ENCODE data around the gene S100A2.
"Not testable (repeated sequence)": the region's sequence is repeated elsewhere in the genome, so short reads cannot be mapped to it uniquely, and the experiment has no call there.

Gene S100A2

GRCh38 chr1:153588033-153588432, 22.4 kb upstream of the S100A2 start:
- DNase-seq, result not testable (repeated sequence)

- DNase-seq, result no peak
Observed at GRCh38 chr1:153587314-153587713, 21.7 kb upstream of the S100A2 start.

GRCh38 chr1:153586347-153586746, 20.7 kb upstream of the S100A2 start:
- no peak for DNase-seq

GRCh38 chr1:153585006-153585405, 19.4 kb upstream of the S100A2 start:
- no peak for DNase-seq

- no peak for DNase-seq
Observed at GRCh38 chr1:153583976-153584375, 18.3 kb upstream of the S100A2 start.

GRCh38 chr1:153583514-153583913, 17.9 kb upstream of the S100A2 start:
- DNase-seq, result not testable (repeated sequence)

- not testable (repeated sequence) for DNase-seq
Observed at GRCh38 chr1:153582836-153583235, 17.2 kb upstream of the S100A2 start.

GRCh38 chr1:153578936-153579335, 13.3 kb upstream of the S100A2 start:
- DNase-seq, result no peak

GRCh38 chr1:153578490-153578889, 12.8 kb upstream of the S100A2 start:
- no peak for DNase-seq

GRCh38 chr1:153577624-153578051, 12.0 kb upstream of the S100A2 start:
- no peak for DNase-seq

- DNase-seq, result no peak
Observed at GRCh38 chr1:153577138-153577537, 11.5 kb upstream of the S100A2 start.

- DNase-seq, result not testable (repeated sequence)
Observed at GRCh38 chr1:153575497-153575896, 9.9 kb upstream of the S100A2 start.

GRCh38 chr1:153575081-153575491, 9.4 kb upstream of the S100A2 start:
- DNase-seq, result not testable (repeated sequence)

GRCh38 chr1:153573351-153573750, 7.7 kb upstream of the S100A2 start:
- no peak for DNase-seq

- peak; percentile 67 for DNase-seq
Observed at GRCh38 chr1:153572569-153573015, 6.9 kb upstream of the S100A2 start.

GRCh38 chr1:153571706-153572105, 6.1 kb upstream of the S100A2 start:
- no peak for DNase-seq

GRCh38 chr1:153570874-153571273, 5.2 kb upstream of the S100A2 start:
- no peak for DNase-seq

- DNase-seq, result no peak
Observed at GRCh38 chr1:153569465-153569864, 3.8 kb upstream of the S100A2 start.

- DNase-seq, result peak; percentile 85
Observed at GRCh38 chr1:153568367-153569099, 2.9 kb upstream of the S100A2 start.

GRCh38 chr1:153567621-153568366, 2.1 kb upstream of the S100A2 start:
- DNase-seq, result peak; percentile 82

- peak; percentile 98 for DNase-seq
Observed at GRCh38 chr1:153566414-153567371, 1.0 kb upstream of the S100A2 start.

- no peak for DNase-seq
Observed at GRCh38 chr1:153563991-153564390, 1.7 kb downstream of the S100A2 start.

- no peak for DNase-seq
Observed at GRCh38 chr1:153563483-153563901, 2.2 kb downstream of the S100A2 start.

Measured in NCI-H226 (cell line).